ENCODE measurements around the gene KCNJ8. TPM values are rescaled to one million over a fixed set of nuclear protein-coding genes. Genes with fewer than 3 reads are reported as not detected.

The KCNJ8 gene
- total RNA-seq, 1 experiment from 2014 or later: 0.22 TPM

DNA sequence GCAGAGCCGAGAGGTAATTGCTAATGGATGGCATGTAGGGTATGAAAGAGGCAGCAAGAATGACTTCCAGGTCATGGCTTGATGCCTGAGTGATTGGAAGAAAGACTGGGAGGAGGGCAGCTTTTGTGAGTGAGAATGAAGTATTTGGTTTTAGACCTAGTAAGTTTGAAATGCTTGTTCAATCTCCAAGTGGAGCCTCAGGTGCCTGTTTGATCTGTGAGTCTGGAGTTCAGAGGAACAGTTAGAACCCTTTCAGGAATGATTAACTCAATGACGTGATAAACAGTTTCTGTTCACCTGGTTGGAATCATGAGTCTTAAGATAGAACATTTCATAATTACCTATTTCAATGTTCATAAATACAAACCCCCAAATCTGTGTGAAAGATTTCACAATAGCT lies 10.4 kb downstream of the KCNJ8 start:
- H2BK15ac ChIP-seq (ENCODE audit: low read depth, low read length): no peak overlapping the region
- no peaks in the 10 kb centered on the region for H3K79me1 ChIP-seq (ENCODE audit: insufficient read depth, low read depth, low read length, poor library complexity, severe bottlenecking)
- no peaks in the 10 kb centered on the region for H3K9me3 Mint-ChIP-seq
- no peaks in the 10 kb centered on the region for H3K27me3 ChIP-seq (ENCODE audit: insufficient read depth, low read length)
- no peak overlapping the region for H3K14ac ChIP-seq (ENCODE audit: insufficient read depth, low read length)
- H2BK5ac ChIP-seq (ENCODE audit: insufficient read length, low read length): no peak overlapping the region
- TF ChIP-seq, protein P1, sequence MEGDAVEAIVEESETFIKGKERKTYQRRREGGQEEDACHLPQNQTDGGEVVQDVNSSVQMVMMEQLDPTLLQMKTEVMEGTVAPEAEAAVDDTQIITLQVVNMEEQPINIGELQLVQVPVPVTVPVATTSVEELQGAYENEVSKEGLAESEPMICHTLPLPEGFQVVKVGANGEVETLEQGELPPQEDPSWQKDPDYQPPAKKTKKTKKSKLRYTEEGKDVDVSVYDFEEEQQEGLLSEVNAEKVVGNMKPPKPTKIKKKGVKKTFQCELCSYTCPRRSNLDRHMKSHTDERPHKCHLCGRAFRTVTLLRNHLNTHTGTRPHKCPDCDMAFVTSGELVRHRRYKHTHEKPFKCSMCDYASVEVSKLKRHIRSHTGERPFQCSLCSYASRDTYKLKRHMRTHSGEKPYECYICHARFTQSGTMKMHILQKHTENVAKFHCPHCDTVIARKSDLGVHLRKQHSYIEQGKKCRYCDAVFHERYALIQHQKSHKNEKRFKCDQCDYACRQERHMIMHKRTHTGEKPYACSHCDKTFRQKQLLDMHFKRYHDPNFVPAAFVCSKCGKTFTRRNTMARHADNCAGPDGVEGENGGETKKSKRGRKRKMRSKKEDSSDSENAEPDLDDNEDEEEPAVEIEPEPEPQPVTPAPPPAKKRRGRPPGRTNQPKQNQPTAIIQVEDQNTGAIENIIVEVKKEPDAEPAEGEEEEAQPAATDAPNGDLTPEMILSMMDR (conservative IDR thresholded peaks at IDR 0.05): no peak
- no peak overlapping the region for H3K18ac ChIP-seq (ENCODE audit: insufficient read length, low read depth, low read length)
- no peak overlapping the region for H3K27ac ChIP-seq (ENCODE audit: insufficient read length, low read depth, low read length)
- H3K4me1 Mint-ChIP-seq: no peaks in the 10 kb centered on the region
- H4K20me1 ChIP-seq (ENCODE audit: control insufficient read depth, insufficient read depth, insufficient read length): no peaks in the 10 kb centered on the region
- H3K4me1 ChIP-seq (ENCODE audit: insufficient read depth, low read length): no peaks in the 10 kb centered on the region
- H2AK5ac ChIP-seq (ENCODE audit: insufficient read length, low read length): no peak overlapping the region
- H2AFZ ChIP-seq (ENCODE audit: low read length): no peak overlapping the region
- no peak overlapping the region for H2BK20ac ChIP-seq (ENCODE audit: low read depth, low read length, poor library complexity, severe bottlenecking)
- H3K4ac ChIP-seq (ENCODE audit: low read depth, low read length): no peak overlapping the region
- H4K8ac ChIP-seq (replicated peaks; ENCODE audit: insufficient read length, low read depth, low read length): no peak overlapping the region
- H3K56ac ChIP-seq (ENCODE audit: insufficient read length, low read depth, low read length): no peak overlapping the region
- no peak overlapping the region for H3K4me2 ChIP-seq (ENCODE audit: insufficient read depth, insufficient read length, low read length)
- H3T11ph ChIP-seq (ENCODE audit: low read length): no peak overlapping the region
- DNase-seq: no peak
- H3K23ac ChIP-seq (ENCODE audit: insufficient read length, low read depth, low read length): no peak overlapping the region
- no peak overlapping the region for H3K9ac ChIP-seq (ENCODE audit: extremely low read depth, insufficient read length, low read length)
- H3K27ac Mint-ChIP-seq: no peak overlapping the region
- H3K4me3 Mint-ChIP-seq: no peak overlapping the region
- no peak overlapping the region for H2BK12ac ChIP-seq (ENCODE audit: insufficient read length, low read depth, low read length)
- H2BK120ac ChIP-seq (ENCODE audit: low read depth, low read length, poor library complexity, severe bottlenecking): no peak overlapping the region
- H3K23me2 ChIP-seq (ENCODE audit: insufficient read length, low read depth, low read length, poor library complexity, severe bottlenecking): no peaks in the 10 kb centered on the region
- H3K36me3 Mint-ChIP-seq (ENCODE audit: insufficient read depth in 1 of 3, low read depth in 3 of 3): no peaks in the 10 kb centered on the region
- H4K91ac ChIP-seq (ENCODE audit: insufficient read length, low read depth, low read length): no peak overlapping the region
- no peak overlapping the region for H4K5ac ChIP-seq (ENCODE audit: insufficient read length, low read depth, low read length)
- WGBS (ENCODE audit: extremely low coverage, insufficient read length, low lambda C conversion rate): no CpG with 5 or more reads among the region's 2 CpGs
- no peaks in the 10 kb centered on the region for H3K9me3 ChIP-seq (ENCODE audit: control insufficient read depth, low read depth, low read length)
- H3K79me2 ChIP-seq (ENCODE audit: insufficient read depth, low read length): no peaks in the 10 kb centered on the region
- H3K27me3 Mint-ChIP-seq (ENCODE audit: low read depth): no peaks in the 10 kb centered on the region; the same call in 1 of the 2 replicates
